Measurements from ENCODE around the gene MC1R.

Gene MC1R

GRCh38 chr16:89898201-89898967, 20.3 kb upstream of the MC1R start:
- no peak for TF ChIP-seq CTCF (IDR thresholded peaks at IDR 0.05; ENCODE audit: control insufficient read depth, insufficient read depth, low read depth, low read length, missing control alignments)
- no peak overlapping the region for H3K4me3 ChIP-seq (ENCODE audit: control insufficient read depth, low read depth, low read length)
- DNase-seq (ENCODE audit: low read depth): no peak

GRCh38 chr16:89899879-89900481, 18.7 kb upstream of the MC1R start:
- no peak for TF ChIP-seq CTCF (IDR thresholded peaks at IDR 0.05; ENCODE audit: control insufficient read depth, insufficient read depth, low read depth, low read length, missing control alignments)
- DNase-seq (ENCODE audit: low read depth): no peak
- H3K4me3 ChIP-seq (ENCODE audit: control insufficient read depth, low read depth, low read length): no peak overlapping the region

- no peak for TF ChIP-seq CTCF (IDR thresholded peaks at IDR 0.05; ENCODE audit: control insufficient read depth, insufficient read depth, low read depth, low read length, missing control alignments)
- no peak overlapping the region for H3K4me3 ChIP-seq (ENCODE audit: control insufficient read depth, low read depth, low read length)
- no peak for DNase-seq (ENCODE audit: low read depth)
Observed at GRCh38 chr16:89900885-89901284, 17.8 kb upstream of the MC1R start.

- no peak for DNase-seq (ENCODE audit: low read depth)
- no peak for TF ChIP-seq CTCF (IDR thresholded peaks at IDR 0.05; ENCODE audit: control insufficient read depth, insufficient read depth, low read depth, low read length, missing control alignments)
Observed at GRCh38 chr16:89902980-89903379, 15.7 kb upstream of the MC1R start.

GRCh38 chr16:89903908-89904515, 14.7 kb upstream of the MC1R start:
- no peak overlapping the region for H3K4me3 ChIP-seq (ENCODE audit: control insufficient read depth, low read depth, low read length)
- no peak for TF ChIP-seq CTCF (IDR thresholded peaks at IDR 0.05; ENCODE audit: control insufficient read depth, insufficient read depth, low read depth, low read length, missing control alignments)
- no peak for DNase-seq (ENCODE audit: low read depth)

More at GRCh38 chr16:89902980-89903379, 15.7 kb upstream of the MC1R start:
- no peak overlapping the region for H3K4me3 ChIP-seq (ENCODE audit: control insufficient read depth, low read depth, low read length)

- TF ChIP-seq CTCF (IDR thresholded peaks at IDR 0.05; ENCODE audit: control insufficient read depth, insufficient read depth, low read depth, low read length, missing control alignments): no peak
- DNase-seq (ENCODE audit: low read depth): no peak
- no peak overlapping the region for H3K4me3 ChIP-seq (ENCODE audit: control insufficient read depth, low read depth, low read length)
Observed at GRCh38 chr16:89904606-89905510, 13.8 kb upstream of the MC1R start.
